ENCODE data around the gene HPSE2.

The HPSE2 gene

GRCh38 chr10:98432330-98432729, 803.3 kb downstream of the HPSE2 start:
- no peak for DNase-seq (ENCODE audit: extremely low read depth, low read depth)
- H3K4me3 ChIP-seq (replicated peaks; ENCODE audit: low read depth, low read length) = no peak overlapping the region
- no peak for TF ChIP-seq CTCF (IDR thresholded peaks at IDR 0.05; ENCODE audit: low read depth, low read length, missing control alignments)

- no peak overlapping the region for H3K4me3 ChIP-seq (replicated peaks; ENCODE audit: low read depth, low read length)
- no peak for DNase-seq (ENCODE audit: extremely low read depth, low read depth)
- TF ChIP-seq CTCF (IDR thresholded peaks at IDR 0.05; ENCODE audit: low read depth, low read length, missing control alignments) = no peak
Measured at GRCh38 chr10:98431016-98431415, 804.6 kb downstream of the HPSE2 start.

GRCh38 chr10:98430427-98430826, 805.2 kb downstream of the HPSE2 start:
- no peak for TF ChIP-seq CTCF (IDR thresholded peaks at IDR 0.05; ENCODE audit: low read depth, low read length, missing control alignments)
- H3K4me3 ChIP-seq (replicated peaks; ENCODE audit: low read depth, low read length) = no peak overlapping the region
- no peak for DNase-seq (ENCODE audit: extremely low read depth, low read depth)

- TF ChIP-seq CTCF (IDR thresholded peaks at IDR 0.05; ENCODE audit: low read depth, low read length, missing control alignments) = no peak
- no peak overlapping the region for H3K4me3 ChIP-seq (replicated peaks; ENCODE audit: low read depth, low read length)
- no peak for DNase-seq (ENCODE audit: extremely low read depth, low read depth)
Measured at GRCh38 chr10:98429320-98430072, 806.2 kb downstream of the HPSE2 start.

- DNase-seq (ENCODE audit: extremely low read depth, low read depth) = no peak
- no peak overlapping the region for H3K4me3 ChIP-seq (replicated peaks; ENCODE audit: low read depth, low read length)
- no peak for TF ChIP-seq CTCF (IDR thresholded peaks at IDR 0.05; ENCODE audit: low read depth, low read length, missing control alignments)
Measured at GRCh38 chr10:98427011-98427515, 808.6 kb downstream of the HPSE2 start.

GRCh38 chr10:98425511-98426352, 809.9 kb downstream of the HPSE2 start:
- no peak overlapping the region for H3K4me3 ChIP-seq (replicated peaks; ENCODE audit: low read depth, low read length)
- DNase-seq (ENCODE audit: extremely low read depth, low read depth) = no peak
- TF ChIP-seq CTCF (IDR thresholded peaks at IDR 0.05; ENCODE audit: low read depth, low read length, missing control alignments) = peak; percentile 83

Measured in HFF-Myc (cell line).